OCI-M2 (cell line): ENCODE data around the gene TBCD.

Experiments used
- DNase-seq: peaks from one replicate; lab custom pipeline; 2025; ENCODE audit not compliant: unreplicated experiment; lab: John Stamatoyannopoulos, UW

TBCD gene

DNA sequence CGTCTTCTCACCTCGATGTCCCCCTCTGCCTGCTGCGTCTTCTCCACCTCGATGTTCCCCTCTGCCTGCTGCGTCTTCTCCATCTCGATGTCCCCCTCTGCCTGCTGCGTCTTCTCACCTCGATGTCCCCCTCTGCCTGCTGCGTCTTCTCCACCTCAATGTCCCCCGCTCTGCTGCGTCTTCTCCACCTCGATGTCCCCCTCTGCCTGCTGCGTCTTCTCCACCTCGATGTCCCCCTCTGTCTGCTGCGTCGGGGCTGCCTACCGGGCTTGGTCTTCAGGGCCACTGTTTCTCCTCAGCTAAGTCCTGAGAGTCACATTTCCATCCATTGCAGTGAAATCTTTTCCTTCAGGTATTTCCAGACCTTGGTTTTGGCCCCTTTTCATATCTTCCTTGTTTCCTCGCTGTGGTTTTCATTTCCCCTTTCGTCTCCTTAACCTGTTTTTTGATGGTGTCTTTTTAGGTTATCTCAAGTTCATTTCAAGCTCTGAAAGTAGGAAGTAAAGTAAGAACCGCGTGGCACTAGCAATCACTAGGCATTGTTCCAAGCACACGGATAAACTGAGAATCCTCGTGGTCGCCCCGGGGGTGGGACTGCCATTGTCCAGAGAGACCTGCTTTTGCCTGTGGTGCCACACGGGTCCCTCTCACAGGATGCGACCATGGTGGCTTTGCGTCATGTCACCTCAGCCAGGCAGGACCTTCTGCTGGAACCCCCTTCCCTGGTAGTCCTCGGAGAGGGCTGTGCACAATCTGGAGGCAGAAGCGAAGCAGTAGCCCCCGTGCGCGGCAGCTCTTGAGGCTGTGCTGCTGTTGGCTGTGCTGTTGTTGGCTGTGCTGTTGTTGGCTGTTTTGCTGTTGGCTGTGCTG is 97.4 kb downstream of the TBCD start:
- DNase-seq: no peak

DNA sequence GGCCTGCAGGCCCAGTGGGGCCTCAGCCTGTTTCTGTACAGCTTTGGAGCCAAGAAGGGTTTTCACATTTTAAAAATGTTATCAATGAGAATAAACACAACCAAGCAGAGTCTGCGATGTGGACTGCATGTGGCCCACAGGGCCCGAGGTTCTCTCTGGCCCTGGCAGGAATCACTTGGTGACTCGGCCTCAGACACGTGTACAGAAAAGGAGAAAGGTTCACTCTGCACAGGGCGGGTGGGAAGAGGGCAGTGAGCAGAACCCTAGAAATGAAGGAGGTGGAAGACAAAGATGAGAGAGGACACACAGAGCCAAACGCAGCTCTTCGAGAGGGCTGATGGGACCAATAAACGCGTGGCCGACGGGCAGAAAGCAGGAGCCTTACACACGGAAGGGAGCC is 99.5 kb downstream of the TBCD start:
- DNase-seq: no peak

DNA sequence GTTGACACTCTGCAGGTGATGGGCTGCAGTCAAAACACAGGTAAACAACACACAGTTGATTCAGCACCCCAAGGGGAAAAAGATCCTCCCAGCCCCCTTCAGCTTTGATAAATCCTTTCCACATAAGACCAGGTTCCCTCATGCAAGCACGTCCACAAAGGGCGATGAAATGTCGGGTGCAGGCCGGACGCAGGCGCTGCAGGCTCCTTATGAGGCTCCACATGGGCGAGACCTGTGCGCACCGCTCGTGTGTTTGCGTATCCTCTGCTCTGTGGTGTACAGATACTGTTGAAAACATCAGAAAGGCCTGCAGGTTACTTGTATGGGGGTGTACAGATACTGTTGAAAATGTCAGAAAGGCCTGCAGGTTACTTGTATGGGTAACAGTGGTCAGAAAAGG is 102.4 kb downstream of the TBCD start:
- DNase-seq: no peak

DNA sequence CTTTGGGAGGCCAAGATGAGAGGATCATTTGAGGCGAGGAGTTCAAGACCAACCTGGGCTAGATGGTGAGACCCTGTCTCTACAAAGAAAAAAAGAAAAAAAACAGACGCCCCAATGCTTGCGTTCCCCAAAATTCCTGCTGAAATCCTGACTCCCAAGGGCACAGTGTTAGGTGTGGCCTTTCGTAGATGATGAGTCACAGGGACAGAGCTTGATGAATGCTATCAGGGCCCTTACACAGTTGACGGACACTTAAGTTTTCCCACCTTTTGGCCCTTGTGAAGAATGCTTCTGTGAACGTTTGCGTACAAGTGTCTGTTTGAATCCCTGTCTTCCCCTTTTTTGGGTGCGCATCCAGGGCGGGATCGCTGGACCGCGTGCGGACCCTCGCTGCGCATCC is 104.5 kb downstream of the TBCD start:
- no peak for DNase-seq

DNA sequence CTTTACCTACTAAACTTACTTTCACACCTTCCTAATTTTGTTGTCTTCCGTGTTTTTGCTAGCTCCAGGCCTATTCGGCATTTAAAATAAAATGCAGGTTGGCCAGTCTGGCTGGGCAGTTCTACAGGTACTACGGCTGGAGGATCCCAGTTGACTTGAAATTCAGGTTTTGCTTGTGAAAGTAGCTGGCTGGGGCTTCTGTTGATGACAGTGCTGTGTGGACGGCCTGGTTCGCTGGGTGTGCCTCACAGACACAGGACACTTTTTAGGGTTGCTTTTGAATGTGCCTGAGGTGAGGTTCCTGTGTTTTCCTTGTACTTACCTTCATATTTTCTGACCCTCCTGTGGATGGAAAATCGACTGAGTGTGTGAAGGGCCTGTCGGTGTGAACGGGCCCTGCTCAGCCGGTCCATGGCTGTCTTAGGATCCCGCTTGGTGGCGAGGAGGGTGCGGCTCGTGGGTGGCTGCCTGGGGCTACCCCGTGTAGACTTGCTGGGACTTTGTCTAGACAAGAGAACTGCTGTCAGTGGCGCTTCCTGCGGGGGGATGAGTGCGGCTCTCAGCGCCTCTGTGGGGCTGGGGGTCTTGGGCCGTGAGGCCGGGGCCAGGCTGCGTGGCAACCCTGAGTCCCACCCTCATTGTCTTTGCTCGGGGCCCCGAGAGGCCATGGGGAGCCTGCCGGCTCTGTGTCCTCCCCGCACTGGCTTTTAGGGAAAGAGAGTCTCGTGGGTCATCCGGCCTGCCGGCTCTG is 106.7 kb downstream of the TBCD start:
- no peak for DNase-seq

DNA sequence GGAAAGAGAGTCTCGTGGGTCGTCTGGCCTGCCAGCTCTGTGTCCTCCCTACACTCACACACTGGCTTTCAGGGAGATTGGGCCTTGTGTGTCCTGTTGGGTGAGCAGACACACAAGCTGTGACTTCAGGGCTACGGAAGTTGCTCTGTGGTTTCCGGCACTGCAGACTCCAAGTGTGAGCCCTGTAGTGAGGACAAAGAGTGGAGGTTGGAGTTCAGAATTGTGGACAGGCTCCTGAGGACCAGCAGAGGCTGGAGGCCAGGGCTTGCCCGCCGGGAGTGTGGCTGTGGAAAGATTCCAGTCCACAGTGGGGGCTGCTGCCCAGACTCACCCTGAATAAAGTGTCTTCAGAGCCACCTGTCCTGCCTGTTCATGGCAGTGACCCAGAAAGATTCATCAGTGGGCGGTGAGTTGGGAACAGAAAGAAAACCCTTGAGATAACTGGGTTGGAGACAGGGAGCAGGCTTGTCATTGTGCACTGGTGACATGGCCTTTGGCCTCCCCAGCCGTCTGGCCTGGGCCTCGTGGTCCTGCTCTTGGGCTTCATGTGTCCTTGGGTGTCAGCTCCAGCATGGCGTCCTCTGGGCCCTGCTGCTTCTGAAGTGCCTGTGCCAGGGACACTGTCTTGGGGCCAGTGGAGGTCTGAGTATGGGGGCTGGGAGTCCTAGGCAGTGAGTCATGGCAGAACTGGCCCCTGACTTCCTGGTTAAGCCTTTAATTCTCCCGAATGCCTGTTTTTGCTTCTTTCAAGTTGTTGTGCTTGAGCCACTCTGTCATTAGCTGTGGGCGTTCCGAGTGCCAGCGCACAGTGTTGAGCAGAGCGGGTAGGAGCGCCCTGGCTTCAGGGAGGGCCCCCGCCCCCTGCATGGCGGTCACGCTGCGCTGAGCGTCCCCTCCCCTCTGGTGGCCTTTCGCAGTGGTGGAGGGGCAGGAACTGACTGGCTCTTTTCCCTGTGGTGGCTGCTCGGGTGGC is 107.9 kb downstream of the TBCD start:
- no peak for DNase-seq

- DNase-seq: no peak
Observed at GRCh38 chr17:82860606-82861392, 108.9 kb downstream of the TBCD start.

DNA sequence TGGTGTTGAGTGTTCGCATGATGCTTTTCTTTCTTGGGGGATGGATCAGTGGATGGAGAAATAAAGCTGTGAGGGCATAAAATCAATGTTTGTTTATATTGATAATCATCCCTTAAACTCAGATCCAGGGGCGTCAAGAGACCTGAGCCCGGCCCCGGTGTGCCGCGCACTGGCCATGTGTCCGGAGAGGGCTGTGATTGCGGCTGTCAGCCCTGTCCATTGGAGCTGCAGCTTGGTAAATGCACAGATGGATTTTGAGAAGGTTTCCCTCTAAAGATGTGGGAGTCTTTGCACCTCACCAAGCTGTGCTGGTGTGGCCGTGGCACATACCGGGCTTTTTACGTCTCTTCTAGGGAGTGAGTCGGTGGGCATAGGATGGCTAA is 109.5 kb downstream of the TBCD start:
- DNase-seq: no peak

- DNase-seq: no peak
Observed at GRCh38 chr17:82862191-82862590, 110.3 kb downstream of the TBCD start.

DNA sequence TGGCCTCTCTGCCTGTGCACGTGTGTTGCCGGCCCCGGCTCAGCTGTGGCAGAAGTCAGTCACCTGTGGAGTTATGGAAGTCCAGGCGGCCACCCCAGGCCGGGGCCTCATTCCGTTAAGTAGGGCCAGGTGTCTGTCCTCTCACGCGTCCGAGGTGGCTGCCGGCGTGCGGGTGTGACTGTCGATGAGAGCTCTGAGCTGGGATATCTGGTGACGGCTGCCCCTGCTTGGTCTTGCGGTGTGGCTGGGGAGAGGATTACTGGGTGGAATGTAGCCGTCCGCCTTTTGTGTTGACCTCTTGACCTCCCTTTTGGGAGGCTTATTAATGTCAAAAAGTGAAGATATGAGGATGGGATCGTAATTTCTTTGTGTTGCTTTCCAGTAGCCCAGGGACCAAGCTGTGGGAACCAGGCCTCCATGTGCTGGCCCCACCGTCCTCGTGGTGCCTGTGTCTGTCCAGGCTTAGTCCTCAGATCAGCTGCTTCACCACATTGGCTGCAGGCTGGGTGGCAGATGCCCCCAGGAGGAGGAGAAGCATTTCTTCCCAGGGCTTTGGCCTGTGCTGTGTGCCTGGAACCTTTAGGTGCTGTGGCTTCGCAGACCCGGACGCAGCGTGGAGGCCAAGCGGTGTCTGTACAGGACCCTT is 111.0 kb downstream of the TBCD start:
- DNase-seq: no peak

DNA sequence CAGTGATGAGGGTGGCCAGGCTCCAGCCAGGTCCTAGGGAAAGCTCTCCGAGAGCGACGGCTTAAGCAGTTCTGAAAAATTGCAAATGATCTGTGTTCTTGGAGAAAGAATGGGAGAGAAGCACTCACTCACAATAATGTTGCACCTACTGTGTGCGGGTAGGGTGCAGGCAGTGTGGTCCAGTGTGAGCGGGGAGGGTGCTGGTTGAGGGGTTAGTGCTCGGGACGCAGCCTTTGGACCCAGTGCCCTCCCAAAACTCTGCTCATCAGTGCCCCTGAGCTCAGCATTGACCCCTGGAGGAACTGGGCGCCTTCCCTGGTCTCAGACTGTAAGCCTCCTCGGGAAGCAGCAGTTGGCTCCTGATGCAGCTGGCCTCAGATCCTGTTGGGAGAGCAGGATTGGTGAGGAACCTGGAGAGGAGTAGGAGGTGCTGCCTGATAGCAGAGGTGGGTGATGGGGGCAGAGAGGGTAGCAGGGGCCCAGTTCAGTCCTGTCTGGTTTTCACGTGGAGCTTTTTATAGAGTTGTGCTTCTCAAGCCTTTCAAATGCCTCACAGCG is 111.6 kb downstream of the TBCD start:
- no peak for DNase-seq

- DNase-seq: no peak
Observed at GRCh38 chr17:82863941-82864712, 112.3 kb downstream of the TBCD start.

DNA sequence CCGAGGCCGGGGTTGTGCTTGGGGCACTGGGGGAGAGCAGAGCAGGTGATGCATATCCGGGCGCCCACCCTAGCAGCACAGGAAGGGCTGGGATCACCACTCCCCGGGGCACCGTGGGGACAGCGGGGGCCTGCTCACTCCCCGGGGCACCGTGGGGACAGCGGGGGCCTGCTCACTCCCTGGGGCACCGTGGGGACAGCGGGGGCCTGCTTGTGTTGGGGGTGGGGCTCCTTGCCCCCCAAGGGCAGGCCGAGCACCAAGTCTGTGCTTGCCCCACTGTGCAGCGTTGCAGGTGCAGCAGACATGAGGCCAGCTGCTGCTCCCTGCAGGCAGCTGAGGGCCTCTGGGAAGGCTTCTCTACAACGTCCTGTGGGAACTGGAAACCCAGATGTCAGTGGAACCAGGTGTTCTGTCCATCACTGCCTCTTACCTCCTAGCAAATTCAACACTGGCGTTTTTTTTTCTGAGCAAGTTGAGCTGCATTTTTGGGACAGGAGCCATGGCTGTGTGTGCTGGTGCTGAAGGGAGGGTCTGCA is 112.9 kb downstream of the TBCD start:
- DNase-seq: no peak

- no peak for DNase-seq
Observed at GRCh38 chr17:82865274-82865673, 113.4 kb downstream of the TBCD start.

DNA sequence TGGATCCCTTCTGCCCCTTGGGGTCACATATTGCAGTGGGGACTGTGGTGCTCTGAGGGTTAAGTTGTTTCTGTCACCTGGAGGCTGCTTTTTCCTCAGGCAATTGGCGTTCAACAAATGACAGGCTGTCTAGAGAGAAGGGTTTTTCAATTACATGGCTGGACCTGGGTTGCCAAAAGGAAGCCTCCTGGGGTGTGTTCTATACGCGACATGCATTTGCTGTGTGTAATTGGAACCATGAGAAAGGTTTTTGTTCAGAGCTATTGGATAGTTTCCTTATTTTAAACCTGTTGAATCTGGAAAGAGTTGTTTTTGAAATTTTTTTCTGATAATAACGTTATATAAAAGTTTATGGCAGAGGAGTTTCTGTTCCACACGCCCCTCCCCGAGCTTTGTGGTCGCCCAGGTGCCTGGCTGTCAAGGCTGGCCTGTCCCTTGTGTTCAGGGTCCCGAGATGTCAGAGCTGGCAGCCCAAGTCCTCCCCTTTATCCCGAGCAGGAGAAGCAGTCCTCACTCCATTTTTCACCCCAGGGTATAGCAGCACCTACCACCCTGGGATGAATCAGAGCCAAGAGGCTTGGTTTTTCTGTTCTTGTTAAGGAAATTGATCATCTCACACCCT is 114.0 kb downstream of the TBCD start:
- no peak for DNase-seq

DNA sequence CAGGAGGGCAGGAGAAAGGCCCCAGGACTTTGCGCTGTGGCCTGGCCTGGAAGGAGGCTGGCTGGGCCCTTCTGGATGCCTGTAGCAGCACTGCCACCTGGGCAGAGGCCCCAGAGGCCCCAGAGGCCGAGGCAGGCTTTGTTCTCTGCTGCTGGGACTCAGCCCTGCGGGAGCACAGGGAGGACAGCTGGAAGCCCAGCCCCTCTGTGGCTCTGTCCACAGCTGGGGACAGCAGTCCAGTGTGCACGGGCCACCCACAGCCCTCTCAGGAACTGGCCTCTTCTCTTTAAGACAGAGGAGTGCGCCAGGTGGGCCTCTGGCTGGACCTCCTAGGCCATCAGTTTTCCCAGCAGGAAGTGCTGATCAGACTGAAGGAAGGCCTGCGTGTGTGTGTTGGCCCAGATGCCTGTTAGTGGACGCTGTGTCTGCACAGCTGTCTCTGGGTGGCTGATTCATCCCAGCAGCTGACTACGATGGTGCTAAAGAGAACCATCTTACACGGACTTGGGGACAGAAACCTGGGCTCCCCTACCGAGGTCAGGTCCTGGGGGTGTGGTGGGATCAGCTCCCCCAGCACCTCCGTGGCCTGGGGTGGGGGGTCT is 114.8 kb downstream of the TBCD start:
- DNase-seq: no peak

DNA sequence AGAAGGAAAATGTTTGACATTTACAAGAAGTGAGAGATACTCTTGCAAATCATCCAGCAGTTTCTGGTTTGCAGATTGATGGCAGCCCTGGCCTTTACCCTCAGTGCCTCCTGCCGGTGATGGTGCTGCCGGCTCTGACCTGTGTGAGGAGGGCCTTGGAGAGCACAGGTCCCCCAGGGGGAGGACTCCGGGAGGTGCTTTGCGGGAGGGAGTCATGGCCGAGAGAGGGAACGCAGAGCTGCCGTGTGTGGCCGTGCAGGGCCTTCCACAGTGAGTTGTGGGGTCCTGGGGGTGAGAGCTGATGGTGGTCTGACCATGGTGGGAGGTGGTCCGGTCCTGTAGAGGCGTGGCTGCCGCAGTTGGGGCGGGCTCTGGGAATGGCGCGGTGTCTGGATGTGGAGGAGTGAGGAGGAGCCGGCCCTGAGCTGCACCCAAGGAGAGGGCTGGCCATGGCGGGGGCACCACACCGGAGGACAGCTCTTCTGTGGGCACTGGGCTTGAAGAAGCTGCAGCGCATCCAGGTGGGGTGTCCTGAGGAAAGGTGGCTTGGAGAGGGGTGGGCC is 116.0 kb downstream of the TBCD start:
- no peak for DNase-seq
